Karpas-422 (cell line): Measurements from ENCODE around the gene DTL. TPM values are rescaled to one million over a fixed set of nuclear protein-coding genes. Genes with fewer than 3 reads are reported as not detected.

Experiments used
- DNase-seq: peaks from one replicate; pipeline ENCODE4 v3.0.0-alpha.2; 2015
- H2AFZ ChIP-seq: fragments of 200-600 bp; sonication (generic); 2 replicates; pipeline ENCODE4 v1.6.1; 2014; ENCODE audit warnings: antibody characterized with exemption, low read length, mixed read lengths
- H3K27ac ChIP-seq: fragments of 200-600 bp; sonication (generic); 2 replicates; pipeline ENCODE4 v1.5.1; 2014; ENCODE audit warnings: mild to moderate bottlenecking, low read length, moderate library complexity
- H3K27me3 ChIP-seq: fragments of 200-600 bp; sonication (generic); 2 replicates; pipeline ENCODE4 v1.6.1; 2014; ENCODE audit warnings: low read length, mixed read lengths
- H3K36me3 ChIP-seq: fragments of 200-600 bp; sonication (generic); 2 replicates; pipeline ENCODE4 v1.6.1; 2014; ENCODE audit warnings: low read length, mixed read lengths; ENCODE audit not compliant: insufficient read depth
- H3K4me1 ChIP-seq: fragments of 200-600 bp; sonication (generic); 2 replicates; pipeline ENCODE4 v1.6.1; 2014; ENCODE audit warnings: mild to moderate bottlenecking, low read length, mixed read lengths
- H3K4me2 ChIP-seq: fragments of 200-600 bp; sonication (generic); 2 replicates; pipeline ENCODE4 v1.6.1; 2014; ENCODE audit warnings: low read length, low read depth, mild to moderate bottlenecking; ENCODE audit not compliant: poor library complexity, severe bottlenecking
- H3K4me3 ChIP-seq: fragments of 200-600 bp; sonication (generic); 2 replicates; pipeline ENCODE4 v1.5.1; 2014; ENCODE audit warnings: mild to moderate bottlenecking, antibody characterized with exemption, low read length, mixed read lengths
- H3K79me2 ChIP-seq: fragments of 200-600 bp; sonication (generic); 2 replicates; pipeline ENCODE4 v1.6.1; 2014; ENCODE audit warnings: mild to moderate bottlenecking, low read length, mixed read lengths
- H3K9ac ChIP-seq: fragments of 200-600 bp; sonication (generic); 2 replicates; pipeline ENCODE4 v1.6.0; 2014; ENCODE audit warnings: low read length
- H3K9me2 ChIP-seq: fragments of 200-600 bp; sonication (generic), shearing (Covaris generic); replicated peaks from 2 replicates; pipeline ENCODE4 v1.6.0; 2014; ENCODE audit warnings: mild to moderate bottlenecking, low read length, moderate library complexity; ENCODE audit not compliant: insufficient read depth
- H3K9me3 ChIP-seq: fragments of 300-700, 200-600 bp; sonication (generic); 2 replicates; pipeline ENCODE4 v1.6.1; 2014; ENCODE audit warnings: low read length, mixed read lengths
- H4K20me1 ChIP-seq: fragments of 200-600 bp; sonication (generic); 2 replicates; pipeline ENCODE4 v1.6.1; 2014; ENCODE audit warnings: mild to moderate bottlenecking, antibody characterized with exemption, low read length, low read depth; ENCODE audit not compliant: insufficient read depth
- total RNA-seq: library from RNA; depleted of rRNA; stranded (reverse); fragments of >200 nt; shearing (Covaris generic); gene quantifications from 2 replicates; pipeline ENCODE4 v1.2.3, GENCODE V29; 2014; ENCODE audit warnings: low replicate concordance

Gene DTL
- total RNA-seq, 1 experiment from 2014 or later: 13.5 TPM

- H2AFZ ChIP-seq: no peak overlapping the region
- no peaks in the 10 kb centered on the region for H4K20me1 ChIP-seq
- H3K9me3 ChIP-seq: no peaks in the 10 kb centered on the region
- no peaks in the 10 kb centered on the region for H3K9me2 ChIP-seq
- peaks cover 18% of the 10 kb centered on the region; the same call in 1 of the 2 replicates for H3K36me3 ChIP-seq
- H3K4me1 ChIP-seq: no peaks in the 10 kb centered on the region
- no peak overlapping the region for H3K4me3 ChIP-seq
- H3K27me3 ChIP-seq: no peaks in the 10 kb centered on the region
- H3K9ac ChIP-seq: no peak overlapping the region
- peaks cover 47% of the 10 kb centered on the region for H3K79me2 ChIP-seq
- H3K27ac ChIP-seq: no peak overlapping the region
- no peak overlapping the region for H3K4me2 ChIP-seq
- DNase-seq: no peak
Observed at GRCh38 chr1:212106286-212106792, 70.8 kb downstream of the DTL start.

- Histone ChIP-seq H3K9ac (no peak overlapping the region), H3K9me3 (no peaks in the 10 kb centered on the region), H3K4me2 (no peak overlapping the region), H3K79me2 (peaks cover 45% of the 10 kb centered on the region), H4K20me1 (no peaks in the 10 kb centered on the region), H2AFZ (no peak overlapping the region), H3K36me3 (peaks cover 18% of the 10 kb centered on the region; the same call in 1 of the 2 replicates), H3K27me3 (no peaks in the 10 kb centered on the region), H3K4me3 (no peak overlapping the region), H3K4me1 (peaks cover 6% of the 10 kb centered on the region), H3K9me2 (no peaks in the 10 kb centered on the region), H3K27ac (no peak overlapping the region)
- DNase-seq: no peak
Observed at GRCh38 chr1:212107481-212107880, 71.9 kb downstream of the DTL start.

GRCh38 chr1:212108187-212108586 lies 72.6 kb downstream of the DTL start:
- no peak overlapping the region for H3K27ac ChIP-seq
- no peak for DNase-seq
- H3K4me2 ChIP-seq: no peak overlapping the region
- H2AFZ ChIP-seq: no peak overlapping the region
- no peaks in the 10 kb centered on the region for H3K27me3 ChIP-seq
- no peaks in the 10 kb centered on the region for H4K20me1 ChIP-seq
- H3K9me2 ChIP-seq: no peaks in the 10 kb centered on the region
- no peak overlapping the region for H3K4me3 ChIP-seq
- H3K9ac ChIP-seq: no peak overlapping the region
- H3K79me2 ChIP-seq: peaks cover 38% of the 10 kb centered on the region
- H3K36me3 ChIP-seq: peaks cover 17% of the 10 kb centered on the region; the same call in 1 of the 2 replicates
- H3K9me3 ChIP-seq: no peaks in the 10 kb centered on the region
- peaks cover 6% of the 10 kb centered on the region for H3K4me1 ChIP-seq

- no peak overlapping the region for H3K27ac ChIP-seq
- H3K36me3 ChIP-seq: peaks cover 11% of the 10 kb centered on the region; the same call in 1 of the 2 replicates
- H3K27me3 ChIP-seq: no peaks in the 10 kb centered on the region
- no peaks in the 10 kb centered on the region for H3K9me2 ChIP-seq
- H3K79me2 ChIP-seq: peaks cover 32% of the 10 kb centered on the region
- H3K4me1 ChIP-seq: peaks cover 6% of the 10 kb centered on the region
- H3K9ac ChIP-seq: no peak overlapping the region
- no peak for DNase-seq
- H3K4me3 ChIP-seq: no peak overlapping the region
- no peak overlapping the region for H3K4me2 ChIP-seq
- no peaks in the 10 kb centered on the region for H3K9me3 ChIP-seq
- H2AFZ ChIP-seq: no peak overlapping the region
- no peaks in the 10 kb centered on the region for H4K20me1 ChIP-seq
Observed at GRCh38 chr1:212108981-212109380, 73.4 kb downstream of the DTL start.

- Histone ChIP-seq H3K27me3 (no peaks in the 10 kb centered on the region), H3K4me2 (no peak overlapping the region), H2AFZ (no peak overlapping the region), H3K4me3 (no peak overlapping the region), H3K9ac (no peak overlapping the region), H3K9me2 (no peaks in the 10 kb centered on the region), H3K36me3 (peaks cover 11% of the 10 kb centered on the region; the same call in 1 of the 2 replicates), H4K20me1 (no peaks in the 10 kb centered on the region), H3K4me1 (peaks cover 6% of the 10 kb centered on the region), H3K9me3 (no peaks in the 10 kb centered on the region), H3K27ac (no peak overlapping the region), H3K79me2 (peaks cover 25% of the 10 kb centered on the region)
- DNase-seq: no peak
Observed at GRCh38 chr1:212109728-212110127, 74.2 kb downstream of the DTL start.

GRCh38 chr1:212110617-212111016 lies 75.1 kb downstream of the DTL start:
- H3K36me3 ChIP-seq: peaks cover 11% of the 10 kb centered on the region; the same call in 1 of the 2 replicates
- H3K4me2 ChIP-seq: no peak overlapping the region
- H3K4me1 ChIP-seq: peaks cover 6% of the 10 kb centered on the region

GRCh38 chr1:212111536-212111935 lies 76.0 kb downstream of the DTL start:
- no peak for DNase-seq
- Histone ChIP-seq H3K27me3 (no peaks in the 10 kb centered on the region), H2AFZ (no peak overlapping the region), H3K9ac (no peak overlapping the region), H3K36me3 (peaks cover 11% of the 10 kb centered on the region; the same call in 1 of the 2 replicates), H3K4me1 (peaks cover 6% of the 10 kb centered on the region), H3K9me3 (no peaks in the 10 kb centered on the region), H3K9me2 (no peaks in the 10 kb centered on the region), H3K27ac (no peak overlapping the region), H3K79me2 (peaks cover 13% of the 10 kb centered on the region), H3K4me3 (no peak overlapping the region), H4K20me1 (no peaks in the 10 kb centered on the region), H3K4me2 (no peak overlapping the region)

More at GRCh38 chr1:212110617-212111016, 75.1 kb downstream of the DTL start:
- Histone ChIP-seq H3K79me2 (peaks cover 17% of the 10 kb centered on the region), H4K20me1 (no peaks in the 10 kb centered on the region), H3K27me3 (no peaks in the 10 kb centered on the region), H3K27ac (no peak overlapping the region), H3K4me3 (no peak overlapping the region), H2AFZ (no peak overlapping the region), H3K9me2 (no peaks in the 10 kb centered on the region), H3K9me3 (no peaks in the 10 kb centered on the region), H3K9ac (no peak overlapping the region)
- no peak for DNase-seq

- no peak overlapping the region for H3K9ac ChIP-seq
- DNase-seq: no peak
- no peaks in the 10 kb centered on the region for H4K20me1 ChIP-seq
- H3K4me3 ChIP-seq: no peak overlapping the region
- H2AFZ ChIP-seq: no peak overlapping the region
- H3K79me2 ChIP-seq: peaks cover 8% of the 10 kb centered on the region
- no peak overlapping the region for H3K27ac ChIP-seq
- H3K36me3 ChIP-seq: peaks cover 4% of the 10 kb centered on the region; the same call in 1 of the 2 replicates
- H3K27me3 ChIP-seq: no peaks in the 10 kb centered on the region
- peaks cover 6% of the 10 kb centered on the region for H3K4me1 ChIP-seq
- no peak overlapping the region for H3K4me2 ChIP-seq
- no peaks in the 10 kb centered on the region for H3K9me3 ChIP-seq
- no peaks in the 10 kb centered on the region for H3K9me2 ChIP-seq
Observed at GRCh38 chr1:212113706-212114105, 78.2 kb downstream of the DTL start.
